H1 (cell line): ENCODE measurements around the gene PDK2. TPM values are rescaled to one million over a fixed set of nuclear protein-coding genes. Genes with fewer than 3 reads are reported as not detected.

ENCODE experiments used
- CTCF ChIA-PET: fragments of 300-600 bp; sonication (Branson Sonifier 250); formaldehyde crosslinking; loops from one replicate; lab custom pipeline; 2021; ENCODE audit not compliant: partially characterized antibody; lab: Charles Lee
- POLR2A ChIA-PET: fragments of 300-600 bp; sonication (Branson Sonifier 250); formaldehyde crosslinking; loops from one replicate; lab custom pipeline; 2021; ENCODE audit warnings: inconsistent platforms; ENCODE audit not compliant: partially characterized antibody; lab: Charles Lee
- DNase-seq, 2 experiments: peaks; one replicate each; pipeline versions ENCODE4 v3.0.0 to v3.0.0-alpha.2; 2010 to 2022; ENCODE audit warnings: low spot score in 2 of 2, low read depth in 1 of 2, mixed read lengths in 1 of 2
- FAIRE-seq: peaks from 2 replicates; lab custom pipeline; 2011; peaks lifted over from hg19 to GRCh38; lab: Jason Lieb, UNC
- H2AFZ ChIP-seq: 2 replicates; pipeline ENCODE4 v1.8.1; 2012; ENCODE audit warnings: low read length, inconsistent platforms
- H2AK5ac ChIP-seq: 2 replicates; pipeline ENCODE4 v1.6.1; 2013; ENCODE audit warnings: low read depth, low read length
- H2BK120ac ChIP-seq: replicated peaks from 2 replicates; pipeline ENCODE3; 2013; ENCODE audit warnings: low read depth, low read length, inconsistent platforms
- H2BK12ac ChIP-seq: 2 replicates; pipeline ENCODE4 v1.6.1; 2013; ENCODE audit warnings: low read depth, low read length
- H2BK15ac ChIP-seq: 2 replicates; pipeline ENCODE4 v1.6.1; 2013; ENCODE audit warnings: low read length
- H2BK20ac ChIP-seq: 2 replicates; pipeline ENCODE4 v1.6.1; 2013; ENCODE audit warnings: low read length
- H2BK5ac ChIP-seq: 2 replicates; pipeline ENCODE4 v1.6.1; 2013; ENCODE audit warnings: low read depth, low read length
- H3K14ac ChIP-seq: 2 replicates; pipeline ENCODE4 v1.6.1; 2013; ENCODE audit warnings: inconsistent platforms; ENCODE audit not compliant: insufficient read length
- H3K18ac ChIP-seq: 2 replicates; pipeline ENCODE4 v1.6.1; 2013; ENCODE audit warnings: low read length; ENCODE audit errors: extremely low read depth
- H3K23ac ChIP-seq: 2 replicates; pipeline ENCODE4 v1.6.1; 2013; ENCODE audit warnings: inconsistent platforms; ENCODE audit not compliant: insufficient read length
- H3K23me2 ChIP-seq: 2 replicates; pipeline ENCODE4 v1.6.1; 2013; ENCODE audit warnings: low read depth, low read length
- H3K27ac ChIP-seq: 2 replicates; pipeline ENCODE4 v1.6.1; 2011; ENCODE audit warnings: low read depth, low read length, inconsistent platforms
- H3K27me3 ChIP-seq, 4 experiments: replicated peaks in 1 of 4; 1 replicate in 1 of 4; 2 replicates in 3 of 4; pipeline versions ENCODE4 v1.6.1 to v1.8.1; 2011 to 2013; ENCODE audit warnings: low read length in 3 of 4, mild to moderate bottlenecking in 3 of 4, inconsistent platforms in 2 of 4, mixed read lengths in 2 of 4, moderate library complexity in 1 of 4; ENCODE audit not compliant: control insufficient read depth in 3 of 4, insufficient read depth in 3 of 4; ENCODE audit errors: extremely low read depth in 1 of 4
- H3K36me3 ChIP-seq, 4 experiments: 2 replicates each; pipeline versions ENCODE4 v1.6.1 to v1.8.1; 2011 to 2013; ENCODE audit warnings: mild to moderate bottlenecking in 4 of 4, low read length in 3 of 4, moderate library complexity in 2 of 4, control low read depth in 1 of 4, inconsistent platforms in 1 of 4; ENCODE audit not compliant: insufficient read depth in 4 of 4, control insufficient read depth in 2 of 4
- H3K4ac ChIP-seq: replicated peaks from 2 replicates; pipeline ENCODE3; 2013; ENCODE audit warnings: low read length, low read depth, mixed read lengths, inconsistent platforms; ENCODE audit not compliant: insufficient read length
- H3K4me1 ChIP-seq, 4 experiments: replicated peaks in 1 of 4; 1 replicate in 1 of 4; 2 replicates in 3 of 4; pipeline versions ENCODE4 v1.6.1 to v1.8.1; 2011 to 2013; ENCODE audit warnings: low read length in 3 of 4, inconsistent platforms in 2 of 4, mixed read lengths in 1 of 4; ENCODE audit not compliant: insufficient read depth in 4 of 4, control insufficient read depth in 3 of 4
- H3K4me2 ChIP-seq, 2 experiments: 2 replicates each; pipeline versions ENCODE4 v1.6.1 to v1.8.1; 2011 to 2013; ENCODE audit warnings: low read depth in 2 of 2, low read length in 2 of 2, control low read depth in 1 of 2, inconsistent platforms in 1 of 2, mild to moderate bottlenecking in 1 of 2; ENCODE audit not compliant: insufficient read depth in 1 of 2
- H3K4me3 ChIP-seq, 4 experiments: fragments of 200-600, 300-600 bp in 1 of 4; sonication (generic), shearing (Covaris generic), sonication (Bioruptor Twin) in 1 of 4; 2 replicates each; pipeline versions ENCODE4 v1.5.1 to v1.8.1; 2011 to 2016; ENCODE audit warnings: low read length in 4 of 4, low read depth in 3 of 4, control low read depth in 2 of 4, inconsistent platforms in 2 of 4, mild to moderate bottlenecking in 2 of 4, mixed read lengths in 1 of 4, moderate library complexity in 1 of 4; ENCODE audit not compliant: insufficient read depth in 2 of 4; ENCODE audit errors: extremely low read depth in 1 of 4
- H3K56ac ChIP-seq: replicated peaks from 2 replicates; pipeline ENCODE3; 2013; ENCODE audit warnings: low read depth, mild to moderate bottlenecking, mixed read lengths, low read length, inconsistent platforms; ENCODE audit not compliant: insufficient read length
- H3K79me1 ChIP-seq: 2 replicates; pipeline ENCODE4 v1.6.1; 2013; ENCODE audit warnings: low read depth, low read length, control low read depth
- H3K79me2 ChIP-seq, 2 experiments: 2 replicates each; pipeline versions ENCODE4 v1.6.1 to v1.8.1; 2012 to 2013; ENCODE audit warnings: low read length in 2 of 2, mild to moderate bottlenecking in 2 of 2, inconsistent platforms in 1 of 2; ENCODE audit not compliant: insufficient read depth in 2 of 2, control insufficient read depth in 1 of 2
- H3K9ac ChIP-seq, 4 experiments: replicated peaks in 1 of 4; 1 replicate in 1 of 4; 2 replicates in 3 of 4; pipeline versions ENCODE4 v1.6.1 to v1.8.1; 2011 to 2013; ENCODE audit warnings: low read depth in 3 of 4, low read length in 3 of 4, control low read depth in 2 of 4, mild to moderate bottlenecking in 2 of 4, moderate library complexity in 2 of 4, inconsistent platforms in 1 of 4; ENCODE audit errors: extremely low read depth in 1 of 4
- H3K9me3 ChIP-seq, 2 experiments: 2 replicates each; pipeline versions ENCODE4 v1.6.1 to v1.8.1; 2012 to 2013; ENCODE audit warnings: mild to moderate bottlenecking in 2 of 2, moderate library complexity in 2 of 2, control low read depth in 1 of 2, inconsistent platforms in 1 of 2, low read depth in 1 of 2, low read length in 1 of 2, mixed read lengths in 1 of 2; ENCODE audit not compliant: insufficient read depth in 2 of 2
- H4K20me1 ChIP-seq, 2 experiments: replicated peaks in 1 of 2; 2 replicates each; pipeline versions ENCODE3 to v1.8.1; 2011 to 2013; ENCODE audit warnings: inconsistent platforms in 2 of 2, low read length in 2 of 2, mild to moderate bottlenecking in 1 of 2; ENCODE audit not compliant: insufficient read depth in 2 of 2, control insufficient read depth in 1 of 2
- H4K5ac ChIP-seq: 2 replicates; pipeline ENCODE4 v1.6.1; 2013; ENCODE audit warnings: low read length, low read depth, mixed read lengths, inconsistent platforms; ENCODE audit not compliant: insufficient read length
- H4K8ac ChIP-seq: 2 replicates; pipeline ENCODE4 v1.8.0; 2013; ENCODE audit warnings: mild to moderate bottlenecking, moderate library complexity, low read length, inconsistent platforms; ENCODE audit not compliant: insufficient read depth; ENCODE audit errors: extremely low read depth
- H4K91ac ChIP-seq: replicated peaks from 2 replicates; pipeline ENCODE3; 2013; ENCODE audit warnings: low read length, mixed read lengths, inconsistent platforms; ENCODE audit not compliant: insufficient read length
- ATF3 ChIP-seq: IDR thresholded peaks from 2 replicates; pipeline ENCODE4 v1.6.1; 2011; ENCODE audit warnings: low read depth, mild to moderate bottlenecking, low read length; ENCODE audit not compliant: insufficient read depth
- CEBPB ChIP-seq: IDR thresholded peaks from 2 replicates; pipeline ENCODE4 v1.6.1; 2012; ENCODE audit warnings: low read depth, low read length
- E2F6 ChIP-seq: IDR thresholded peaks from 2 replicates; pipeline ENCODE4 v1.6.1; 2012; ENCODE audit warnings: inconsistent platforms
- EGR1 ChIP-seq: IDR thresholded peaks from 2 replicates; pipeline ENCODE4 v1.6.1; 2011; ENCODE audit warnings: low read depth, low read length, borderline replicate concordance
- EP300 ChIP-seq, 2 experiments: IDR thresholded peaks; 1 replicate in 1 of 2; 2 replicates in 1 of 2; pipeline ENCODE4 v1.6.1; 2011 to 2012; ENCODE audit warnings: low read depth in 2 of 2, low read length in 2 of 2, mild to moderate bottlenecking in 2 of 2, borderline replicate concordance in 1 of 2, inconsistent platforms in 1 of 2, moderate library complexity in 1 of 2
- KDM1A ChIP-seq: fragments of 200-600, 300-600 bp; sonication (generic); IDR thresholded peaks from 2 replicates; pipeline ENCODE4 v1.7.1; 2016; ENCODE audit warnings: mild to moderate bottlenecking, low read length, borderline replicate concordance
- USF2 ChIP-seq: IDR thresholded peaks from 2 replicates; pipeline ENCODE4 v1.6.1; 2011; ENCODE audit warnings: low read length, improper control_type of control experiment
- YY1 ChIP-seq: IDR thresholded peaks from 2 replicates; pipeline ENCODE4 v1.6.1; 2011; ENCODE audit warnings: low read depth, mild to moderate bottlenecking, low read length
- WGBS, 2 experiments: shearing (Covaris generic) in 1 of 2; methylation state at CpG; one replicate each; pipeline versions ENCODE4 v1.1.6 to v1.1.7; 2013 to 2015; ENCODE audit warnings: low lambda C conversion rate in 2 of 2, mixed read lengths in 2 of 2, inconsistent platforms in 1 of 2, low coverage in 1 of 2, missing lambda C conversion rate in 1 of 2; ENCODE audit not compliant: insufficient replicate concordance in 2 of 2, insufficient coverage in 1 of 2, insufficient read length in 1 of 2; ENCODE audit errors: extremely low coverage in 1 of 2, missing lambda C conversion rate in 1 of 2; 5-methylcytosine and 5-hydroxymethylcytosine counted together
- polyA plus RNA-seq, 7 experiments: library from polyadenylated mRNA; depleted of rRNA in 3 of 7; stranded (reverse) in 5 of 7; unstranded in 2 of 7; fragments of >200 nt in 5 of 7; fragments of 200-250 nt in 2 of 7; gene quantifications; 1 replicate in 5 of 7; 2 replicates in 1 of 7; 4 replicates in 1 of 7; pipeline versions ENCODE4 v1.2.1 to v1.2.3, GENCODE V29; 2011 to 2013; ENCODE audit warnings: missing spikeins in 2 of 7, mixed read lengths in 2 of 7
- total RNA-seq: library from RNA; stranded (reverse); fragmentation: NEBNext Ultra II Directional; extraction: Animal tissue kit (Norgen Biotek cat#: 25700); gene quantifications from 2 replicates; pipeline ENCODE4 v1.2.1, GENCODE V29; 2021

The PDK2 gene
- total and polyA plus RNA-seq, 2 of the 8 experiments (the other 6 are each of a cell fraction or from before 2014, with no cell fraction given), result 18.3 to 121 TPM

GRCh38 chr17:50132104-50132794, 37.1 kb downstream of the PDK2 start:
- no peaks in the 10 kb centered on the region for H3K9me3 ChIP-seq
- H3K4me1 ChIP-seq, result peaks cover 8 to 36% (median 29%) of the 10 kb centered on the region in 4 experiments
- H3K27me3 ChIP-seq, result peaks cover 0 to 11% (median 2%) of the 10 kb centered on the region in 4 experiments; a peak in 4 of 7 replicates
- no peak overlapping the region for H4K91ac ChIP-seq
- DNase-seq (no peak), FAIRE-seq (no peak)
- no peak overlapping the region for H4K8ac ChIP-seq
- H2BK12ac ChIP-seq, result peak overlapping the region; percentile 80; the same call in 1 of the 2 replicates
- CTCF ChIA-PET, result interaction anchor here (0.5 to 21.6 kb wide), 15 partner anchors 10 to 688 kb away, joined by 3 to 299 read pairs (median 5); partner anchors contain the start of genes PPP1R9B and TMEM92
- POLR2A ChIA-PET, result interaction anchor here (1.2 to 2.9 kb wide), 6 partner anchors 8 to 32 kb away, joined by 3 to 10 read pairs (median 4); no protein-coding TSS in a partner anchor
- TF ChIP-seq EGR1, result no peak
- no peak for TF ChIP-seq E2F6
- no peak for TF ChIP-seq CEBPB
- no peak for TF ChIP-seq KDM1A
- TF ChIP-seq ATF3, result no peak
- no peak for TF ChIP-seq YY1
- TF ChIP-seq EP300 (IDR thresholded peaks at IDR 0.05; ENCODE audit: borderline replicate concordance in 1 of 2, low read depth in 2 of 2, low read length in 2 of 2), result no peak
- no peak for TF ChIP-seq USF2
- no peak overlapping the region for H3K23ac ChIP-seq
- no peaks in the 10 kb centered on the region for H3K79me2 ChIP-seq
- H3K4ac ChIP-seq, result no peak overlapping the region
- H3K18ac ChIP-seq, result no peak overlapping the region
- peaks cover 20% of the 10 kb centered on the region for H3K23me2 ChIP-seq
- peaks cover 0 to 1% of the 10 kb centered on the region in 2 experiments for H4K20me1 ChIP-seq
- WGBS, 2 experiments, result 90% methylated on average over 6 of the region's 6 CpGs; no CpG with 5 or more reads in 1 of the 2 experiments
- H2BK5ac ChIP-seq, result no peak overlapping the region
- no peak overlapping the region for H3K56ac ChIP-seq
- no peak overlapping the region for H2AK5ac ChIP-seq
- no peak overlapping the region for H2BK120ac ChIP-seq
- H3K79me1 ChIP-seq, result no peaks in the 10 kb centered on the region
- H3K14ac ChIP-seq, result no peak overlapping the region
- peaks cover 0 to 2% (median 0%) of the 10 kb centered on the region in 4 experiments; a peak in 1 of 8 replicates for H3K36me3 ChIP-seq
- peak overlapping the region; percentile 72; the same call in 1 of the 2 replicates for H2BK15ac ChIP-seq
- H3K9ac ChIP-seq, result no peak overlapping the region
- no peak overlapping the region for H2AFZ ChIP-seq
- H3K4me3 ChIP-seq, result no peak overlapping the region
- no peak overlapping the region for H3K4me2 ChIP-seq
- no peak overlapping the region for H3K27ac ChIP-seq
- peak overlapping the region; percentile 15; the same call in 1 of the 2 replicates for H2BK20ac ChIP-seq
- no peak overlapping the region for H4K5ac ChIP-seq
